NCI-H2196 (cell line): ENCODE measurements around the gene HEPH.
"Not testable (repeated sequence)": the region's sequence is repeated elsewhere in the genome, so short reads cannot be mapped to it uniquely, and the experiment has no call there.

Source experiments
- DNase-seq: peaks from one replicate; lab custom pipeline; 2025; ENCODE audit not compliant: unreplicated experiment; lab: John Stamatoyannopoulos, UW

Gene HEPH

GRCh38 chrX:66221856-66222255 is 57.8 kb downstream of the HEPH start:
- no peak for DNase-seq

- DNase-seq = no peak
Observed at GRCh38 chrX:66232296-66232695, 68.2 kb downstream of the HEPH start.

- no peak for DNase-seq
Observed at GRCh38 chrX:66233209-66233608, 69.2 kb downstream of the HEPH start.

- not testable (repeated sequence) for DNase-seq
Observed at GRCh38 chrX:66233904-66234303, 69.9 kb downstream of the HEPH start.

GRCh38 chrX:66255359-66255967 is 91.4 kb downstream of the HEPH start:
- no peak for DNase-seq

GRCh38 chrX:66262807-66263206 is 98.8 kb downstream of the HEPH start:
- no peak for DNase-seq
